GM12872 (cell line): ENCODE measurements around the gene ESR2.

ENCODE experiments used
- CTCF ChIP-seq: IDR thresholded peaks from 3 replicates; pipeline ENCODE4 v1.5.1; 2011; ENCODE audit warnings: low read depth, mild to moderate bottlenecking, low read length, moderate library complexity; ENCODE audit not compliant: insufficient read depth

Gene ESR2

DNA sequence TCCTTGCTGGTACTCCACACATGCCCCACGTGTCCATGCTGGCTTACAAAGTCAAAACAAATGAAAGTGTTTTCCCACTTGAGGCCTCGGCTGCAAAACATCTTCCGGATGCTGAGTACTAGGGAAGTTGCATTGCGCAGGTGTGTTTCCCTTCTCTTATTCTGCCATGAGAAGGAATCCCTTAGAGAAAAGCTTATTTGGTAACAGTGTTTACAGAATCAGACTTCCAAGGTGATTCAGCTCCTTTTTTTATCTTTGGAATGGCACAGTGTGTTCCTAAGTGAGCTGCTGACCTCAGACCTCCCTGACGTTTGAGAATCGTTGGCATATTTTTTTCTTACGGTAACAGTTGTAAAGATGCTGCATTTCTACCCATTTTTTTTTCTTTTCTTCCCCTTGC lies 211.3 kb downstream of the ESR2 start:
- TF ChIP-seq CTCF: no peak

- TF ChIP-seq CTCF: no peak
Observed at GRCh38 chr14:64081174-64081746, 212.9 kb downstream of the ESR2 start.

- TF ChIP-seq CTCF: no peak
Observed at GRCh38 chr14:64080452-64080851, 213.7 kb downstream of the ESR2 start.

- no peak for TF ChIP-seq CTCF
Observed at GRCh38 chr14:64075613-64076005, 218.6 kb downstream of the ESR2 start.

- TF ChIP-seq CTCF: no peak
Observed at GRCh38 chr14:64074961-64075612, 219.1 kb downstream of the ESR2 start.

DNA sequence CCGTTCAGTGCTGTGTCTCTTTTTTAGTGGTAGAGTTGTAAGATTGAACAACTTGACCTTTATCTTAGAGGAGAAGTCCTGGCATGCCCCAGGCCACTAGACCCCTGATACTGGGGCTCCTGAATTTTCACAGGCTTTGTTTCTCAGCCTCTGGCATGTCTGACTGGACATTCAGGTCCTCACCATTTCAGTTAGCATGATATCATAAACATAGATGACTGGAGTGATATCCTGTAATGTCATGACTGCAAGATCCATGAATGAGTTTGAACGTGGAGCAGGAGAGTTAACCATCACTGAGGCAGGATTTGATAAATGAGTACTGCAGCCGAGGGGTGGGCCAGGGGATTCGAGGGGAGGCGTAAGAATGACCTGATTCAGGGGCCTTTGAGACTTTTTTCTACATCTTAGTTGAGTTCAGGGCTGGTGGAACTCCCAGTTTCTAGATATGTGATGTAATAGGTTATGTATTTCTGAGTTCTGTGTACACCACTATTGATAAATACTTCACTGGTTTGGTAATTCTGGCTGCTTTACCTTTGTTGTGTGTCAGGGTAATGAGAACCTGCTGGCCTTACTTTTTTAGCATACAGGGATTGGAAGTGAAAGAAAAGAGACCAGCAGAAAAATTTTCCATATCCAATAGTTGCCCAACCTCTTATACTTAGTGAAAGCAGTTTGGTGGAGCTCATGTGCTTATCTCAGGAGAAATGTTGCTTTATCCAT lies 224.4 kb downstream of the ESR2 start:
- no peak for TF ChIP-seq CTCF

DNA sequence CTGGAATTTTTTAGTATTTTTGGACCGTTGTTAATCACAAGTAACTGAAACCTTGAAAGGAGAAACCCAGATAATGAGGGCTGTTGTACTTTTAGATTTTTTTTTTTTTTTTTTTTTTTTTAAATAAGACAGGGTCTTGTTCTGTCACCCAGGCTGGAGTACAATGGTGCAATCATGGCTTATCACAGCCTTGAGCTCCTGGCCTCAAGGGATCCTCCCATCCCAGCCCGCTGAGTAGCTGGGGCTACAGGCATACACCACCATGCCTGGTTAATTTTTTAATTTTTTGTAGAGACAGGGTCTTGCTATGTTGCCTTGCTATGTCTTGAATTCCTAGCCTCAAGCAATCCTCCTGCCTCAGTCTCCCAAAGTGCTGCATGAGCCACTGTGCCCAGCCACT lies 229.7 kb downstream of the ESR2 start:
- no peak for TF ChIP-seq CTCF
